HG02588 (cell line): ENCODE data around the gene C19orf38.
"Not testable (repeated sequence)": the region's sequence is repeated elsewhere in the genome, so short reads cannot be mapped to it uniquely, and the experiment has no call there.

ENCODE experiments used
- ATAC-seq: cut with Tn5 transposase; IDR thresholded peaks from one replicate; pipeline ENCODE4 v1.9.1; 2021; ENCODE audit warnings: mild to moderate bottlenecking, moderate library complexity; ENCODE audit not compliant: unreplicated experiment

Gene C19orf38

GRCh38 chr19:10820173-10820572, 28.0 kb upstream of the C19orf38 start:
- ATAC-seq, result no peak

DNA sequence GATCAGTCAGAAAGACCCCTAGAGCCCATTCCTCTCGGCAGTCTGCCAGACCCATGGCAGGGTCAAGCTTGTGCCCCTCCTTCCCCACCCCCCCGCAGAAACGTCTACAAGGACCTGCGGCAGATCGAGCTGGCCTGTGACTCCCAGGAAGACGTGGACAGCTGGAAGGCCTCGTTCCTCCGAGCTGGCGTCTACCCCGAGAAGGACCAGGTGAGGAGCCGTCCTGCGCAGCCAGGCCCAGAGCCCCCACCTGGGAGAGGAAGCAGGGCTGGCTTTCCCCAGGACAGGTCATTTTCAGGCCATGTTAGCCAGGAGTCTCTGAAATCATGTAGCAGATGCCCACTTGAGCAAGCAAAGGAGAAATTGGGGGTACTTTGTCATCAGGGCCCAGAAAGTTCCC, 24.5 kb upstream of the C19orf38 start:
- ATAC-seq, result no peak

GRCh38 chr19:10826231-10826630, 22.0 kb upstream of the C19orf38 start:
- no peak for ATAC-seq

- no peak for ATAC-seq
Measured at GRCh38 chr19:10826846-10827245, 21.4 kb upstream of the C19orf38 start.

DNA sequence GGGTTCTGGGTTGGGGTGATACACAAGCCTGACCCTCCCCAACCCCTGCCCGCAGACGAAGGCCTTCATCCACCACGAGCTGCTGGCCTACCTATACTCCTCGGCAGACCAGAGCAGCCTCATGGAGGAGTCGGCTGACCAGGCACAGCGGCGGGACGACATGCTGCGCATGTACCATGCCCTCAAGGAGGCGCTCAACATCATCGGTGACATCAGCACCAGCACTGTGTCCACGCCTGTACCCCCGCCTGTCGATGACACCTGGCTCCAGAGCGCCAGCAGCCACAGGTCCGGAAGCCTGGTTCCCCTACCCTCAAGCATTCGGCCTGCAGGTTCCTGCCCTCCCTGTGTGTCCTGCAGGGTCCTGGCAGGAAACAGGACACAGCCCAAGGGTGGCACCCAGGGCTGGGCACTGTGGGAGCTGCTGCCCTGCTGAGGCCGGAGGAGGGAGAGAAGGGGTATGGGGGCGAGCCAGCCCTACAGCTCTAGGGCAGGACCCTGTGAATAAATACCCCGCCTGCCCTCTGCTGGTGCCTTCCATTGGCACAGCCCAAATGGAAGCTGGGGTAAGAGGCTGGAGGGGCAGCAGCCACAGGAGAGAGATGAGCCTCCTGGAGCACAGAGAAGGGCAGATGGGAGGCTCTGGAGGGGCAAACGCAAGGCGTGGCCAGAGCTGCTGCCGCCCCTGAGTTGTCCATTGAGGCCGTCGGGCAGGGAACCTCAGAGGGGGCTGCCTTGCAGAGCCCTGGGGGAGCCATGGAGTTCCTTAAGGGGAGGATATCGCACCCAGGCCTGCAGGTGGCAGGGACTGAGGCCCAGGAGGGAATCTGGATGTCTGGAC, 19.0 kb upstream of the C19orf38 start:
- ATAC-seq, result no peak

GRCh38 chr19:10829967-10830366, 18.2 kb upstream of the C19orf38 start:
- ATAC-seq, result no peak

DNA sequence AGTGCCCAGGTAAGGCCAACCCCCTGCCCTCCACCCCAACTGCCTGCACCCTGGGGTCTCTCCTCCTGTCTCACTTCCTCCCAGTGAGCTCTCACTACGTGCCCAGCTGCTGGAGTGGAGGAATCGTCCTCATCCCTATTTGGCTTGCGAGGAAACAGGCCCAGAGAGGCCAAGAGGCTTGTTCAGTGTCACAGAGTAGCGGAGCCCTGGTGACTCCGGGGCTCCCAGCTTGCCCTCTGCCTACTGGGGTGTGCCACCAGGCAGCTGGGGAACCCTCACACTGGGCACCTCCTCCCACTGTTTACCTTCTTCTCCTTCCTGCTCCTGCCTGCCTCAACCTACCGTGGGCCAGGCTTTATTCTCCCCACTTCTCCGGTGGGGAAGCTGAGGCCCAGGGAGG, 17.8 kb upstream of the C19orf38 start:
- no peak for ATAC-seq

GRCh38 chr19:10830931-10831779, 17.1 kb upstream of the C19orf38 start:
- ATAC-seq, result no peak

- no peak for ATAC-seq
Measured at GRCh38 chr19:10831987-10832938, 16.0 kb upstream of the C19orf38 start.

DNA sequence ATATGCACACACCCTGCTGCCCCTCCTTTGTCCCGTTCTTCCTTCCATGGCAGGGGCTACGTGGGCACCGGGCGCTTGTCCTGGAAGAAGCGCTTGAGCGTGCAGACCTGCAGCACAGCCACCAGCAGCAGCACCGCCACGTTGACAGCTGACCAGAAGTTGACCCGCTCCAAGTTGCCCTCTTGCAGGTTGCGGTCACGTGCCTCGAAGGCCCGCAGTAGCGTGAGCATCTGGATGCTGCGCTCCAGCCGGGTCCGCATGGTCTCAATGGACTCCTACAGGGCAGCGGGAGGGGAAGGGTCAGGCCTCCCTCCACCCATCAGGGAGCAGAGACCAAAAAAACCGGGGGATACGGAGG, 15.3 kb upstream of the C19orf38 start:
- no peak for ATAC-seq

DNA sequence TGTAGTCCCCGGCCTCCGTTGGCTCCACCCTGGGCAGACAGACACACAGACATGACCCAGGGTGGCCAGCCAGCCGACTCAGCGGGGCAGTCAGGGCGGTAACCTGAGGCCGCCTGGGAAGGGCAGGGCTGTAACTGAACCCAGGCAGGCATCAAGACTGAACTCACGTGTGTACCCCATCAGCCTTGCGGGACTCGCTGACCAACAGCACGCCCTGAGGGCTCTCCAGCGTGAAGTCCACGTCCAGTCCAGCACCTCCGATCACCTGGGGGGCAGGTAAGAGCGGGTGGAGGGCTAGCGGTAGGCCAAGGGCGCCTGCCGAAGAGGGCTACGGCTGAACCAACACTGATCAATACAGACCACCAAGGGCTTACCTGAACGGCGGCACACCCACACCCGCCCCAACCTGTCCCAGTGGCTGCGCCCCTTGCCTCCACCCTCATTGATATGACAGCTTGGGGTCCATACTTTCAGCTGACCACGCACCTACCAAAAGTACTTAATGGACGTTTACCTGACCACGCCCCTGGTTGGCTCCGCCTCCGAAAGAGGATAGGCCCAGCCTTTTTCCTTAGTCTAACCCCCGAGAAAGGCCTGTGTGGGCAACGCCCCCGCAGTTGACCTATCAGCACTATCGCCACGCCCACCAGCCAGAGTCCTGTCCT, 13.0 kb upstream of the C19orf38 start:
- ATAC-seq, result no peak

DNA sequence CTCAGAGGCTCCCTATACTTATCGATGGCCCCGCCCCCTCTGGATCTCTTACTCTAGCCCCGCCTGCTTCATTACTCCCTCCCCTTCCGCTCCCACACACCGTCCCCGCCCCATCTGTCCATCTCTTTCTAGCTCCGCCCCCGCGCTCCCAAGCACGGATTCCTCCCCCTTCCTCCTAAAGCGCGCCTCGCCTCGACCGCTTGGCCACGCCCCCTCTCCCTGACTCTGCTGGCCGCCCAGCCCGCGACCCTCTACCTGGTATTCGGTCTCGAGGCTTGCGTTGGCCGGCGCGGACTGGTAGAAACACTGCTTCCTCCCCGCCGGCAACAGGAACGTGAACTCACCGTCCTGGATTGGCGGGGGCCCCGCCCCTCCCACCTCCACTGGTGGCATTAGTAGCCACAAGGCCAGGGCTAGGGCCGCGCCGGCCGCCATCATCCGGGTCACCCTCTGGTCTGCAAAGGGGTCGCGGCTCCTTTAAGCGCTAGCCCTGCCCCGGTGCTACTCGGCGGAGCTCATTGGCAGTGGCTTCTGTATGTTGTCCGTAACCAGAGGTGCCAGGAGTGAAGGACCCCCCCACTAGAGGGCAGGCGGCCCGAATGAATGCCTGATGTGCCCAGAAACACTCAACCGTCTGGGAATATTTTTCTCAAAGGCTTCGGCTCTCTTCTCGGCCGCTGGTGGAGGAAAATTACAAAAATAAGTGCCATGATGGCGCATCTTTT, 12.3 kb upstream of the C19orf38 start, which contains the start of gene TMED1:
TSS of gene TMED1 (minus strand) at position 459 of the 725 bp plus-strand sequence. CDS start at position 438, 21 bp downstream.
- peak; percentile 69 for ATAC-seq

DNA sequence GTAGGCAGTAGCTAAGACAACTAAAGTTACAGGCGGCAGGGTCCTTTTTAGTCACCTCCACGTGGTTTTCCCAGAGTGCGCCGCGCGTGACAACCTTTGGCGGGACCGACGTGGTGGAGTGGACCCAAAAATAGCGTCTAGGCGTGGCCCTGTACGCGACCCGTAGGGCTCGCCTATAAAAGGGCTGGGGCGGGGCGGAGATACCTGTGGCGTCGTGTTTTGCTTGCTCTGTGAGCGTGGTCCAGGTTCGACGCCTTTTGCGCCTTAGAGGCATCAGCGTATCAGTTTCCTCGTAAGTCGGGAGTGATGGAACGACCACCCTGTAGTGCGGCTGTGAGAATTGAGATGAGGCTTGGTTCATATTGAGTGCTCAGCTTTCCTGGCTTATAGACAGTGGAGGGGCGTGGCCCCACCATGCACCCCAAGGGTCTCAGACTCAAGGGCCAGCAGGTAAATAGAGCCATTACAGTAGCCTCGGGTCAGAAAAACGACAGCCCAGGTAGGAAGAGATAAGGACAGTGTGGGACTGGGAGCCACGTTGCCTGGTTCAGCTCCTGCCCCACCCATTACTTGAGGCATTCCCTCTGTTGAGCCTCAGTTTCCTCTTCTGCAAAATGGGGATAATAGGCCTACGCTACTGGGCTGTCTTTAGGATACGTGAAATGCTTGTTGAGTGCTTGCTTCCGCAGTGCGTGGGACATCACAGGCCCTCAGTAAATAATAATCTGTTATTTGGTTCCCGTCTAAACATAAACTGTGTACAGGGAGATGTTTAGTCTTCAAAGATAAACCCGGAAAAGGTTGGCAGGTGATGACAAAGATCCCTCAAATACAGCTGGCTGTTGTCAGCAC, 11.5 kb upstream of the C19orf38 start:
- peak; percentile 4 for ATAC-seq

- ATAC-seq, result not testable (repeated sequence)
Measured at GRCh38 chr19:10837649-10838048, 10.6 kb upstream of the C19orf38 start.

GRCh38 chr19:10838377-10838776, 9.8 kb upstream of the C19orf38 start:
- no peak for ATAC-seq

GRCh38 chr19:10839114-10840050, 8.8 kb upstream of the C19orf38 start:
- no peak for ATAC-seq

DNA sequence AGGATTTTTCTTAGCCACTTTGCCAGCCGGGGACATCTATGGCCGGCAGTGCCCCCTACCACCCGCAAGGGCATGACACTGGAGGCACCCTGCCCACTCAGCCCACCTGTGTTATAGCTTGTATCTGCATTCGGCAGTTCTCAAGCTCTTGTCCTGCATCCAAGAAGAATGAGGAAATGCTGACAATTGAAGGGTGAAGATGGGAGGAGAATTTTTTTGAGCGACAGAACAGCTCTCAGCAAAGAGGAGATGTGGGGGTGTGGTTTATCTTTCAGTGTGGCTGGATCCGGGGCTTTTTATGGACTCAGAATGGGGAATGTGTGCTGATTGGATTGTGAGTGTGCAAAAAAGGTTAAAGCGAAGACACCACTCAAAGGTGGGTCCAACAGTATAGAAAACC, 5.4 kb upstream of the C19orf38 start:
- ATAC-seq, result no peak
